SU-DHL-6 (cell line): Measurements from ENCODE around the gene FAM184B.
"Not testable (repeated sequence)": the region's sequence is repeated elsewhere in the genome, so short reads cannot be mapped to it uniquely, and the experiment has no call there.

ENCODE experiments used
- EZH2phosphoT487 ChIP-seq: fragments of 200-600 bp; sonication (generic), shearing (Covaris generic); conservative IDR thresholded peaks from 2 replicates; pipeline ENCODE4 v1.6.1; 2018; ENCODE audit warnings: mild to moderate bottlenecking, antibody characterized with exemption, low read length, moderate library complexity, mixed read lengths
- TF ChIP-seq, protein P1 (sequence below): fragments of 200-600 bp; sonication (generic); IDR thresholded peaks from one replicate; pipeline ENCODE4 v1.5.1; 2017; ENCODE audit warnings: antibody characterized with exemption, mild to moderate bottlenecking, low read length, moderate library complexity; ENCODE audit not compliant: insufficient read depth, poor library complexity, severe bottlenecking

- TF ChIP-seq, protein P1, sequence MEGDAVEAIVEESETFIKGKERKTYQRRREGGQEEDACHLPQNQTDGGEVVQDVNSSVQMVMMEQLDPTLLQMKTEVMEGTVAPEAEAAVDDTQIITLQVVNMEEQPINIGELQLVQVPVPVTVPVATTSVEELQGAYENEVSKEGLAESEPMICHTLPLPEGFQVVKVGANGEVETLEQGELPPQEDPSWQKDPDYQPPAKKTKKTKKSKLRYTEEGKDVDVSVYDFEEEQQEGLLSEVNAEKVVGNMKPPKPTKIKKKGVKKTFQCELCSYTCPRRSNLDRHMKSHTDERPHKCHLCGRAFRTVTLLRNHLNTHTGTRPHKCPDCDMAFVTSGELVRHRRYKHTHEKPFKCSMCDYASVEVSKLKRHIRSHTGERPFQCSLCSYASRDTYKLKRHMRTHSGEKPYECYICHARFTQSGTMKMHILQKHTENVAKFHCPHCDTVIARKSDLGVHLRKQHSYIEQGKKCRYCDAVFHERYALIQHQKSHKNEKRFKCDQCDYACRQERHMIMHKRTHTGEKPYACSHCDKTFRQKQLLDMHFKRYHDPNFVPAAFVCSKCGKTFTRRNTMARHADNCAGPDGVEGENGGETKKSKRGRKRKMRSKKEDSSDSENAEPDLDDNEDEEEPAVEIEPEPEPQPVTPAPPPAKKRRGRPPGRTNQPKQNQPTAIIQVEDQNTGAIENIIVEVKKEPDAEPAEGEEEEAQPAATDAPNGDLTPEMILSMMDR: not testable (repeated sequence)
- TF ChIP-seq EZH2phosphoT487: not testable (repeated sequence)
Observed at GRCh38 chr4:17684648-17685047, 96.8 kb downstream of the FAM184B start.
